HG03521 (cell line): ENCODE results near the gene NRM.
"Not testable (repeated sequence)": the region's sequence is repeated elsewhere in the genome, so short reads cannot be mapped to it uniquely, and the experiment has no call there.

Source experiments
- ATAC-seq: cut with Tn5 transposase; IDR thresholded peaks from one replicate; pipeline ENCODE4 v1.9.1; 2021; ENCODE audit warnings: mild to moderate bottlenecking, moderate library complexity; ENCODE audit not compliant: unreplicated experiment

NRM gene, protein sequence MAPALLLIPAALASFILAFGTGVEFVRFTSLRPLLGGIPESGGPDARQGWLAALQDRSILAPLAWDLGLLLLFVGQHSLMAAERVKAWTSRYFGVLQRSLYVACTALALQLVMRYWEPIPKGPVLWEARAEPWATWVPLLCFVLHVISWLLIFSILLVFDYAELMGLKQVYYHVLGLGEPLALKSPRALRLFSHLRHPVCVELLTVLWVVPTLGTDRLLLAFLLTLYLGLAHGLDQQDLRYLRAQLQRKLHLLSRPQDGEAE

GRCh38 chr6:30690403-30691207 lies at the start of gene NRM:
TSS of gene NRM (minus strand) at chr6:30690984. CDS start at chr6:30690974, 10 bp downstream.
- ATAC-seq = peak; percentile 31

- no peak for ATAC-seq
These were observed 49.7 kb upstream of the NRM start for GRCh38 chr6:30740540-30740870.

DNA sequence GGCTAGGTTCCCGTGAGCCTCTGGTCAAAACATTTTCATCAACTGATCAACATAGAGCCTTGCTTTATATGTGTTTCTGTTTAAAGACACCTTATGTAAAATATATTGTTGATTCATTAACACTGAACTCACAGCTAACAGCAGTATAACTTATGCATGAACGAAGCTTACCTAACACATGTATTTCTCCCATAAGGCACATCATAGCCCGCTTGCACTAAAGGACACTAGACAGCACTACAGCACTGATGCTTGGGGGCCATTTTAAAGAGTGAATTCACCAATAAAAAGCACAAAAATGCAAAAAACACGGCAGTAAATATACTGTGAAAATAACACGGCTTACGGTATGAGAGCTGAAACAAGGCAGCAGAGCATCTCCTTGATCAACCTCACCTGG lies 47.7 kb upstream of the NRM start:
- ATAC-seq = no peak

DNA sequence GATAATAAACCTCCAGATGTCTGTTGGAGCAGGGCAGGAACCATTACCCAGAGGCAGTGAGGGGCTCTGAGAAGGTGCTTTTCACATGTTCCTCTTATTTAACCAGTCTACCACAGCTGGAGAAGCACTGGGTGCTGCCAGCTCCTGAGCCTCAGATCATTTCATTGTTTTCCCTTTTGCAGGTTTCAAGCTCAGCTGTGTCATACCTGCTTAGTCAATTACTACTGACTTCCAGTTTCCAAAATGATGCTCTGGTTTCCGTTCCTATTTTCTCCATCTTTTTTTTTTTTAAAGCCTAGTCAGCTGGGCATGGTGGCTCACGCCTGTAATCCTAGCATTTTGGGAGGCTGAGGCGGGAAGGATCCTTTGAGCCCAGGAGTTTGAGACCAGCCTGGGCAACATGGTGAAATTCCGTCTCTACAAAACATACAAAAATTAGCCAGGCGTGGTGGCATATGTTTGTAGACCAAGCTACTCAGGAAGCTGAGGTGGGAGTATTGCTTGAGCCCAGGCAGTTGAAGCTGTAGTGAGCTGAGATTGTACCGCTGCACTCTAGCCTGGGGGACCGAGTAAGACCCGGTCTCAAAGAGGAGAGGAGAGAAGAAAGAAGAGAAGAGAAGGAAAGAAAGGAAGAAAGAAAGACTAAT lies 45.0 kb upstream of the NRM start:
- ATAC-seq = no peak

DNA sequence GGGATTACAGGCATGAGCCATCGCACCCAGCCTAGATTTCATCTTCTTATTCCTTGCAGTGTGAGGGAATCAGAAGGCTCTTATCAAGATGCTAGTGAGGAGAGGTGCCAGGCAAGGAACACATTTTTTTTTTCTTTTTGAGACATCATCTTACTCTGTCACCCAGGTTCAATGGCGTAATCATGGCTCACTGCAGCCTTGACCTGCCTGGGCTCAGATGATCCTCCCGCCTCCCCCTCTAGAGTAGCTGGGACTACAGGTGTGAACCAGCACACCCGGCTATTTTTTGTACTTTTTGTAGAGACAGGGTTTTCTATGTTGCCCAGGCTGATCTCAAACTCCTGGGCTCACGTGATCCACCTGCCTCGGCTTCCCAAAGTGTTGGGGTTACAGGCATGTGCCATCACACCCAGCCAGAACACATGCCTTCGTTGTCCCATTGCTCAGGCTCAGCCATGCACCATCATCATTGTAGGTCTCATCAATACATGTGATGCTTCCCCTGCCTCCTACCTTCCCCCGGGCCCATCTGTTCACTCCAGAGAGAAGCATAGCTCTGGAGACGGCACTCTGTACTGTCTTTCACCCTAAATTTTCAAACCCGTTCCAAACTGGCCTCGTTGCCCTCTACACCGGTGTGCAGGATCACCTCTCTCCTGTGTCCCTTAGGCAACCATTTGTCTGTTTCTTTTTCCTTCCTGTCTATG lies 41.6 kb upstream of the NRM start:
- ATAC-seq = no peak

DNA sequence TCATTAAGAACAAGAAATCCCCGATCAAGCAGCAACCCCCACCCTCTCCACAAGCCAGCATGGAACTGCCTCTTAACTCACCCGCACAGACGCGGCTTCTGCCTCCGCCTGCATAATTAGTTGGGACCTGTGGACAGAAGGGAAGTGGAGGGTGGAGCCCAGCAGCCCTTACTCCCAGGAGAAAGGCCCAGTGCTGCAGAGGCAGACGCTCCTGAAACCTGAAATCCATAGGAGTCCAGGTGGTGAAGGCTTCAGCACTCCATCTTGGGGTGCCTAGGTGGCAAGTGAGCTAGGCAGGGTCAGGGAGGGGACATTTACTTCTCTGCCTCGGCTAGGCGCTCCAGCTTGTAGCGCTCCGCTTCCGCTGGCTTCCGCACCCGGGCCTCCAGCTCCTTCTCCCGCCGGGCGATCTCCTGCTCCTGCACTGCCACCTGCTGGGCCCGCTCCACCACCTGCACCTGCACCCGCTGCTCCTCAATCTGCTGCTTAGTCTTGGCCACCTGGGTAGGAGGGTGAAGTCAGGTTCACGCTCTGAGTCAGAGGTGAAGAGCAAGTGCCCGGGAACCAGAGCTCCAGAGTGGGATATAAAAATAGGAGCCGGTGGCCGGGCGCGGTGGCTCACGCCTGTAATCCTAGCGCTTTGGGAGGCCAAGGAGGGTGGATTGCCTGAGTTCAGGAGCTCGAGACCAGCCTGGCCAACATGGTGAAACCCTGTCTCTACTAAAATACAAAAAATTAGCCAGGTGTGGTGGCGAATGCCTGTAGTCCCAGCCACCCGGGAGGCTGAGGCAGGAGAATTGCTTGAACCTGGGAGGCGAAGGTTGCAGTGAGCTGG lies 40.0 kb upstream of the NRM start:
- ATAC-seq = peak; percentile 69

DNA sequence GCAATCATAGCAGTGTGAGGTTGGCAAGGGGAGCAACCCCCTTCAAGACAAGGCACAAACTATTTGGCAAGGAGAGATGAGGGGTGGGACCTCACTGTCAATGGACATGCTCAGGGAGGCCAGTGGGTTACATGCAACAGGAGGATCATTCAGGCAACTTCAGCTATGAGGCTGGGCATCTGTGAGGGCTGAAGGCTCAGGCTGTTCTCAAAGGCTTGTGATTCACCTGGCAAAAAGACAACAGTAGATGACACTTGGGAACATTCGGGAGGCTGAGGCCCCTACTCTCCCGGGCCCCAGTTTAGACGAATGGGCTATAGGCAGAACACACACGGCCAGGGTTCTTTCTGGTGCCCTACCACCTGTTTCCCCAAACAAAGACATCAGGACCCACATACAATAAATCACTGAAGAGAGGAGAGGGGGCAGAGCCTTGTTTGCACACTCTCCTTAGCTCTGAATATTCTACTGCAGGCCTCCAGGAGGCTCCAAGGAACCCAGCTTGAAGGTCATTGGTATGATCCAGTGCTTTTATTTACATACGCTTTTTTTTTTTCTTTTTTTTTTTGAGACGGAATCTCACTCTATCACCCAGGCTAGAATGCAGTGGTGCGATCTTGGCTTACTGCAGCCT lies 37.3 kb upstream of the NRM start:
- no peak for ATAC-seq

DNA sequence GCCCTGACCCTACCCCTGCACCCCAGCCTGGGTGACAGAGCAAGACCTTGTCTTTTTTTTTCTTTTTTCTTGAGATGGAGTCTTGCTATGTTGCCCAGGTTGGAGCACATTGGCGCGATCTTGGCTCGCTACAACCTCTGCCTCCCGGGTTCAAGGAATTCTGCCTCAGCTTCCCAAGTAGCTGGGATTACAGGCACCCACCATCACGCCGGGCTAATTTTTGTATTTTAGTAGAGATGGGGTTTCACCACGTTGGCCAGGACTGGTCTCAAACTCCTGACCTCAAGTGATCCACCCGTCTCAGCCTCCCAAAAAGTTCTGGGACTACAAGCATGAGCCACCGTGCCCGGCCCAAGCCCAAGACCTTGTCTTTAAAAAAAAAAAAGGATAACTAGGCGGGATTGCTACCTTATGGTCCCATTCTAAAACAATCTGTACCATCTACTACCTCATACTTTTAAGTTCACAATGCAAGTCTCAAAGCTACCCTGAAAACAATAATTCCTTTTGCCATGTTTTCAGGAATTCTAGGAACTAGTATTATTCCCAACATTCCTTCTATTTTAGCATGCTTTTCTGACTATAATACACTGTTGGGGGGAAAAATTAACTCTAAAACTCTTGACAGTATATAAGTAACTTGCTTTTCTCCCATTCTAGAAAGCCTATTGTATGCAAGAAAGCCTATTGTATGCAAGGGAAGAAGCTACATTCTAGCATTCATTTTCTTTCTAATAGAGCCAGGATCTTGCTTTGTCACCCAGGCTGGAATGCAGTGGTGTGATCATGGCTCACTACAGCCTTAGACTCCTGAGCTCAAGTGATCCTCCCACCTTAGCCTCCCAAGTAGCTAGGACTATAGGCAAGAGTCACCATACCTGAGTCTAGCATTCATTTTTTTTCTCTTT lies 36.0 kb upstream of the NRM start:
- no peak for ATAC-seq

GRCh38 chr6:30725713-30726505 lies 35.1 kb upstream of the NRM start:
- ATAC-seq = no peak

- no peak for ATAC-seq
These were observed 34.3 kb upstream of the NRM start for GRCh38 chr6:30724906-30725667.

DNA sequence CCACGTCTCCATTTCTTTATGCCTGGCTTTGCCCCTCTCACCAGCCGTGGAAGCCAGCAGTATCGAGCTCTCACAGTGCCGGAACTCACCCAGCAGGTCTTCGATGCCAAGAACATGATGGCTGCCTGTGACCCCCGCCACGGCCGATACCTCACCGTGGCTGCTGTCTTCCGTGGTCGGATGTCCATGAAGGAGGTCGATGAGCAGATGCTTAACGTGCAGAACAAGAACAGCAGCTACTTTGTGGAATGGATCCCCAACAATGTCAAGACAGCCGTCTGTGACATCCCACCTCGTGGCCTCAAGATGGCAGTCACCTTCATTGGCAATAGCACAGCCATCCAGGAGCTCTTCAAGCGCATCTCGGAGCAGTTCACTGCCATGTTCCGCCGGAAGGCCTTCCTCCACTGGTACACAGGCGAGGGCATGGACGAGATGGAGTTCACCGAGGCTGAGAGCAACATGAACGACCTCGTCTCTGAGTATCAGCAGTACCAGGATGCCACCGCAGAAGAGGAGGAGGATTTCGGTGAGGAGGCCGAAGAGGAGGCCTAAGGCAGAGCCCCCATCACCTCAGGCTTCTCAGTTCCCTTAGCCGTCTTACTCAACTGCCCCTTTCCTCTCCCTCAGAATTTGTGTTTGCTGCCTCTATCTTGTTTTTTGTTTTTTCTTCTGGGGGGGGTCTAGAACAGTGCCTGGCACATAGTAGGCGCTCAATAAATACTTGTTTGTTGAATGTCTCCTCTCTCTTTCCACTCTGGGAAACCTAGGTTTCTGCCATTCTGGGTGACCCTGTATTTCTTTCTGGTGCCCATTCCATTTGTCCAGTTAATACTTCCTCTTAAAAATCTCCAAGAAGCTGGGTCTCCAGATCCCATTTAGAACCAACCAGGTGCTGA lies 33.3 kb upstream of the NRM start:
- ATAC-seq = not testable (repeated sequence)

DNA sequence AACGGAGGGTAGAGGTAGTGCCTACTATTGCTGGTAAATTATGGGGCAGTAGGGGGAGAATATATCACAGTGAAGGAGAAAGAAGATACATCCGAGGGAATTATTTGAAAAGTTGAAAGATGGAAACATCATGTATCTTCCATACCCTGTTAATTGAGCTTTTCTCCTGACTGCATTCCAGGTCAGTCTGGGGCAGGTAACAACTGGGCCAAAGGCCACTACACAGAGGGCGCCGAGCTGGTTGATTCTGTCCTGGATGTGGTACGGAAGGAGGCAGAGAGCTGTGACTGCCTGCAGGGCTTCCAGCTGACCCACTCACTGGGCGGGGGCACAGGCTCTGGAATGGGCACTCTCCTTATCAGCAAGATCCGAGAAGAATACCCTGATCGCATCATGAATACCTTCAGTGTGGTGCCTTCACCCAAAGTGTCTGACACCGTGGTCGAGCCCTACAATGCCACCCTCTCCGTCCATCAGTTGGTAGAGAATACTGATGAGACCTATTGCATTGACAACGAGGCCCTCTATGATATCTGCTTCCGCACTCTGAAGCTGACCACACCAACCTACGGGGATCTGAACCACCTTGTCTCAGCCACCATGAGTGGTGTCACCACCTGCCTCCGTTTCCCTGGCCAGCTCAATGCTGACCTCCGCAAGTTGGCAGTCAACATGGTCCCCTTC lies 32.5 kb upstream of the NRM start:
- not testable (repeated sequence) for ATAC-seq

DNA sequence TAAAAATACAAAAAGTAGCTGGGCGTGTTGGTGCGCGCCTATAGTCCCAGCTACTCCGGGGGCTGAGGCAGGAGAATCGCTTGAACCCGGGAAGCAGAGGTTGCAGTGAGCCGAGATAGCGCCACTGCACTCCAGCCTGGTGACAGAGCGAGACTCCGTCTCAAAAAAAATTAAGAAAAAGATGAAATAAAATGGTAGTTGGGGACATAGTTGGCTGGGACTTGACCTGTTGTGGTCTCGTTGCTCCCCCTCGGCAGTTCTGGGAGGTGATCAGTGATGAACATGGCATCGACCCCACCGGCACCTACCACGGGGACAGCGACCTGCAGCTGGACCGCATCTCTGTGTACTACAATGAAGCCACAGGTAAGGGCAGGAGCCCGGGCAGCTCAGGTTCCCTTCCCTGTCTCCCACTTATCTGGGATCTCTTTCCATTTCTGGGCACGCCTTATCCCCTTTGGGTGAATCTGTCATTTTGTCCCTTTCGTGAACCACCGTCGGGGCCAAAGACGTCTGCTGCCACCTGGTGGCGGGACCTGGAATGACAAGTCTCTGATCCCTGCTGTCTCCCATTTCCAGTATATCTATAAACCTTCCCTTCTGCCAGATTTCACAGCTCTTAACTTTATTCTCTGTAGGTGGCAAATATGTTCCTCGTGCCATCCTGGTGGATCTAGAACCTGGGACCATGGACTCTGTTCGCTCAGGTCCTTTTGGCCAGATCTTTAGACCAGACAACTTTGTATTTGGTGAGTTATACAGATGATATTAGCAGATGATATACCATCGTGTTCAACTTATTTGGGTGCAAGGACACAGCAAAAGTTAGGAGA lies 31.7 kb upstream of the NRM start:
- no peak for ATAC-seq

- not testable (repeated sequence) for ATAC-seq
These were observed 31.2 kb upstream of the NRM start for GRCh38 chr6:30722025-30722279.
